ENCODE data around the gene SLPI. TPM values are rescaled to one million over a fixed set of nuclear protein-coding genes. Genes with fewer than 3 reads are reported as not detected.

Gene SLPI
- total and polyA plus RNA-seq, 10 donors, result 2.9 to 26.9 (median 8.7) TPM

GRCh38 chr20:45211569-45212474 is 42.5 kb downstream of the SLPI start:
- intact Hi-C loops (cut with DNase I; ENCODE audit: low total_unique reads), result no loop called here
- H3K27me3 ChIP-seq (replicated peaks in 1 of 7), result peaks cover 0 to 22% (median 0%) of the 10 kb centered on the region in 7 donors
- TF ChIP-seq CTCF (IDR thresholded peaks at IDR 0.05 in 8 of 11, conservative IDR thresholded peaks at IDR 0.05 in 3 of 11), result no peak
- TF ChIP-seq POLR2AphosphoS5 (IDR thresholded peaks at IDR 0.05), result no peak
- TF ChIP-seq POLR2A (IDR thresholded peaks at IDR 0.05), result no peak
- H3K27ac ChIP-seq, result no peak overlapping the region
- no peaks in the 10 kb centered on the region for H3K9me3 ChIP-seq
- no peak overlapping the region for H3K4me3 ChIP-seq
- no peaks in the 10 kb centered on the region for H3K4me1 ChIP-seq
- H3K36me3 ChIP-seq, result no peaks in the 10 kb centered on the region
- DNase-seq, result no peak

GRCh38 chr20:45209924-45210323 is 44.4 kb downstream of the SLPI start:
- WGBS, 5 donors, result 91 to 100% (median 95%) methylated on average over 1 of the region's 1 CpG
- no peaks in the 10 kb centered on the region for H3K9me3 ChIP-seq
- H3K4me1 ChIP-seq, result no peaks in the 10 kb centered on the region
- TF ChIP-seq CTCF (IDR thresholded peaks at IDR 0.05 in 8 of 11, conservative IDR thresholded peaks at IDR 0.05 in 3 of 11), result no peak
- no peak for TF ChIP-seq POLR2AphosphoS5 (IDR thresholded peaks at IDR 0.05)
- no peak for TF ChIP-seq POLR2A (IDR thresholded peaks at IDR 0.05)
- peaks cover 0 to 41% (median 0%) of the 10 kb centered on the region in 7 donors for H3K27me3 ChIP-seq (replicated peaks in 1 of 7)
- DNase-seq, result no peak
- intact Hi-C loops (cut with DNase I; ENCODE audit: low total_unique reads), result no loop called here
- no peak overlapping the region for H3K4me3 ChIP-seq
- no peak overlapping the region for H3K27ac ChIP-seq
- H3K36me3 ChIP-seq, result no peaks in the 10 kb centered on the region

GRCh38 chr20:45206725-45207124 is 47.6 kb downstream of the SLPI start, which contains the start of gene SEMG1:
Gene SEMG1, plus strand, starts transcription at chr20:45207033. Its CDS starts 21 bp downstream, at chr20:45207054.
- 7 to 18% (median 13%) methylated on average over 1 of the region's 1 CpG for WGBS, 5 donors
- Histone ChIP-seq H3K27me3 (replicated peaks in 1 of 7) (peaks cover 0 to 55% (median 0%) of the 10 kb centered on the region in 7 donors), H3K4me3 (no peak within 1 kb of the TSS), H3K9me3 (peaks cover 0 to 21% (median 11%) of the 10 kb centered on the region in 8 donors), H3K36me3 (no peaks in the 10 kb centered on the region), H3K4me1 (no peaks in the 10 kb centered on the region), H3K27ac (no peak within 1 kb of the TSS)
- TF ChIP-seq POLR2AphosphoS5 (IDR thresholded peaks at IDR 0.05), result no peak
- TF ChIP-seq CTCF (IDR thresholded peaks at IDR 0.05 in 8 of 11, conservative IDR thresholded peaks at IDR 0.05 in 3 of 11), result no peak
- no peak for TF ChIP-seq POLR2A (IDR thresholded peaks at IDR 0.05)
- DNase-seq, result no peak
- intact Hi-C loops (cut with DNase I; ENCODE audit: low total_unique reads), result no loop called here

Other genes starting within 250 kb of the SLPI start
- not detected for gene KCNS1, start 153.4 kb downstream of the SLPI start, total RNA-seq
- gene KCNS1, start 153.4 kb downstream of the SLPI start, polyA plus RNA-seq, result under 1 TPM in 2 of 3 donors, not detected in 1; 0.05 to 0.06 TPM
- not detected for gene WFDC5, start 139.4 kb downstream of the SLPI start, total RNA-seq
- gene WFDC5, start 139.4 kb downstream of the SLPI start, polyA plus RNA-seq, result not detected
- gene WFDC12, start 130.1 kb downstream of the SLPI start, total RNA-seq, result not detected
- gene WFDC12, start 130.1 kb downstream of the SLPI start, polyA plus RNA-seq, result not detected
- 10 to 100 TPM in 2 of 7 donors, 1 to 10 TPM in 3, not detected in 2; 1.8 to 22.8 (median 3.5) TPM for gene PI3, start 79.7 kb downstream of the SLPI start, total RNA-seq
- 1 to 10 TPM in 2 of 3 donors, not detected in 1; 1.7 TPM for gene PI3, start 79.7 kb downstream of the SLPI start, polyA plus RNA-seq
- under 1 TPM in 1 of 7 donors, not detected in 6; 0.72 TPM for gene SEMG1, start 47.5 kb downstream of the SLPI start, total RNA-seq
- gene SEMG1, start 47.5 kb downstream of the SLPI start, polyA plus RNA-seq, result not detected
- not detected for gene SEMG2, start 33.2 kb downstream of the SLPI start, total RNA-seq
- gene SEMG2, start 33.2 kb downstream of the SLPI start, polyA plus RNA-seq, result not detected
- gene RBPJL, start 52.3 kb upstream of the SLPI start, total RNA-seq, result not detected
- gene RBPJL, start 52.3 kb upstream of the SLPI start, polyA plus RNA-seq, result under 1 TPM in 2 of 3 donors, not detected in 1; 0.05 to 0.09 TPM
- gene MATN4, start 53.7 kb upstream of the SLPI start, total RNA-seq, result not detected
- under 1 TPM in 2 of 3 donors, not detected in 1; 0.19 to 0.52 TPM for gene MATN4, start 53.7 kb upstream of the SLPI start, polyA plus RNA-seq
- 10 to 100 TPM; 27.2 to 56.1 (median 39.7) TPM for gene SDC4, start 93.9 kb upstream of the SLPI start, total RNA-seq
- 10 to 100 TPM; 10.4 to 21.0 (median 15.5) TPM for gene SDC4, start 93.9 kb upstream of the SLPI start, polyA plus RNA-seq
- gene SYS1, start 108.6 kb upstream of the SLPI start, total RNA-seq, result 10 to 100 TPM; 23.7 to 69.8 (median 35.3) TPM
- gene SYS1, start 108.6 kb upstream of the SLPI start, polyA plus RNA-seq, result 10 to 100 TPM; 15.1 to 22.2 (median 21.6) TPM
- gene TP53TG5, start 123.8 kb upstream of the SLPI start, total RNA-seq, result under 1 TPM in 2 of 7 donors, not detected in 5; 0.60 to 0.66 TPM
- under 1 TPM in 1 of 3 donors, not detected in 2; 0.08 TPM for gene TP53TG5, start 123.8 kb upstream of the SLPI start, polyA plus RNA-seq
- 10 to 100 TPM; 15.8 to 38.5 (median 28.1) TPM for gene DBNDD2, start 153.7 kb upstream of the SLPI start, total RNA-seq
- gene DBNDD2, start 153.7 kb upstream of the SLPI start, polyA plus RNA-seq, result 10 to 100 TPM; 19.0 to 36.2 (median 31.8) TPM
- gene PIGT, start 161.6 kb upstream of the SLPI start, total RNA-seq, result 10 to 100 TPM; 60.2 to 82.8 (median 69.6) TPM
- gene PIGT, start 161.6 kb upstream of the SLPI start, polyA plus RNA-seq, result 10 to 100 TPM; 42.5 to 51.0 (median 49.8) TPM
- under 1 TPM in 2 of 7 donors, not detected in 5; 0.74 to 0.79 TPM for gene WFDC2, start 215.2 kb upstream of the SLPI start, total RNA-seq
- gene WFDC2, start 215.2 kb upstream of the SLPI start, polyA plus RNA-seq, result 1 to 10 TPM in 1 of 3 donors, under 1 TPM in 2; 0.35 to 1.5 (median 0.58) TPM

All from spleen (tissue), 11 donors.